Measurements from ENCODE around the gene ARSI.

The ARSI gene

DNA sequence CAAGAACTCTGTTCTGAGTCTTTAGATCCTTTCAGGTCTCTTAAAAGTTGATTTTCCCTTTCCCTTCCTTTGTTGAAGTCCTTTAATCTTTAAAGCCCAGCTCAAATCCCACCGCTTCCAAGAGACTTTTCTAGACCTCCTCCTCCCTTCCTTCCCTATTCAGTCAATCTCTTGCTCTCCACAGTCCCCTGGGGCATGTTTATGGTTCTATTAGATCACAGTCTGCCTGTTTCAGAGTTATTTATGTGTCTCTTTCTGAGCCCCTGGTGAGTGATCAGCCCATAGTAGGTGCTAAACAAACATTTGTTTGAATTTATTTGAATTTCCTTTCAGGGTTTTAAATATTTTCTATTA is 7.2 kb upstream of the ARSI start:
- no peak overlapping the region for H3K9ac ChIP-seq (ENCODE audit: low read depth in 1 of 2, low read length in 2 of 2)

DNA sequence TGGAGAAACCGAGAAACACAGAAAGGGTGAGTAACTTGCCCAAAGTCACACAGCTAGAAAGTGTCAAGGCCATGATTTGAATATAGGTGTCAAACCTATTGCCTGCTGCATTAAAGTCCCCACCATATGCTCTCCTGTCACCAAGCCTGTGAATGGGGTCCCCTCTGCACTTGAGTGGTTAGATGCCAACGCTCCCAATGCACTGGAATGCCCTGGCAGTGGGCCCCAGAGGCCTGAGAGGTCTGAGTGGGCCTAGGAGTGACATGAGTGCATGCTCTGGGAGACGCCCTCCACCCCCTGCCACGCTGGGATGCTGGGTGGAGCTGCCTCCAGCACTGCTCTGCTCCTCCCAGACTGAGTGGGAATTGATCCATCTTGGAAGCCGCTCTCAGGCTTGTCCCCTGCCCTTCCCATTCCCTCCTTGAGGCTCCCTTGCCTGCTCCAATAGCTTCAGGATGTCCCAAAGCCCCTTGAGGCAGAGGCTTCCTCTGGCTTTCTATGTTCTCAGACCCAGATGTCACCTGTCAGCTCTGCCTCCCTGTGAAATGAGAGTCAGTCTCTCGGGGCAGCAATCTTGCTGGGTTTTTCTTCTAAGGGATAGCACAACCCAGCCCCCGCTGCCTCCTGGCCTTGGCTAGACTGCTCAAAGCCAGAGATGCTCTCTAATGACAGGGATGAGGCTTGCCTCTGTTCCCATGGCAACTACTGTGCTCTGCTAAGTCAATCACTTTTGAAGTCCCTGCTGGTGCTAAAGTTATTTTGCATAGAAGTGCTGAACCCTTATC is 6.6 kb upstream of the ARSI start:
- no peak overlapping the region for H3K9ac ChIP-seq (ENCODE audit: low read depth in 1 of 2, low read length in 2 of 2)
- H3K4me1 ChIP-seq (ENCODE audit: control insufficient read depth in 1 of 2, insufficient read depth in 2 of 2, low read length in 2 of 2): peaks cover 0 to 3% of the 10 kb centered on the region in 2 donors
- H3K36me3 ChIP-seq (ENCODE audit: control insufficient read depth in 1 of 2, insufficient read depth in 2 of 2, low read length in 2 of 2): no peaks in the 10 kb centered on the region
- H3K27ac ChIP-seq (ENCODE audit: low read depth, low read length): no peak overlapping the region
- no peak overlapping the region for H3K4me3 ChIP-seq (ENCODE audit: low read depth in 1 of 2, low read length in 2 of 2)
- no peaks in the 10 kb centered on the region for H3K9me3 ChIP-seq (ENCODE audit: control insufficient read depth in 1 of 2, low read length in 2 of 2)
- no peaks in the 10 kb centered on the region for H3K27me3 ChIP-seq (ENCODE audit: control insufficient read depth in 1 of 2, insufficient read depth in 2 of 2, low read length in 2 of 2)

More for the DNA sequence above, 7.2 kb upstream of the ARSI start:
- H3K27me3 ChIP-seq (ENCODE audit: control insufficient read depth in 1 of 2, insufficient read depth in 2 of 2, low read length in 2 of 2): no peaks in the 10 kb centered on the region
- no peaks in the 10 kb centered on the region for H3K36me3 ChIP-seq (ENCODE audit: control insufficient read depth in 1 of 2, insufficient read depth in 2 of 2, low read length in 2 of 2)
- no peak overlapping the region for H3K4me3 ChIP-seq (ENCODE audit: low read depth in 1 of 2, low read length in 2 of 2)
- no peaks in the 10 kb centered on the region for H3K9me3 ChIP-seq (ENCODE audit: control insufficient read depth in 1 of 2, low read length in 2 of 2)
- no peak overlapping the region for H3K27ac ChIP-seq (ENCODE audit: low read depth, low read length)
- H3K4me1 ChIP-seq (ENCODE audit: control insufficient read depth in 1 of 2, insufficient read depth in 2 of 2, low read length in 2 of 2): peaks cover 0 to 3% of the 10 kb centered on the region in 2 donors

DNA sequence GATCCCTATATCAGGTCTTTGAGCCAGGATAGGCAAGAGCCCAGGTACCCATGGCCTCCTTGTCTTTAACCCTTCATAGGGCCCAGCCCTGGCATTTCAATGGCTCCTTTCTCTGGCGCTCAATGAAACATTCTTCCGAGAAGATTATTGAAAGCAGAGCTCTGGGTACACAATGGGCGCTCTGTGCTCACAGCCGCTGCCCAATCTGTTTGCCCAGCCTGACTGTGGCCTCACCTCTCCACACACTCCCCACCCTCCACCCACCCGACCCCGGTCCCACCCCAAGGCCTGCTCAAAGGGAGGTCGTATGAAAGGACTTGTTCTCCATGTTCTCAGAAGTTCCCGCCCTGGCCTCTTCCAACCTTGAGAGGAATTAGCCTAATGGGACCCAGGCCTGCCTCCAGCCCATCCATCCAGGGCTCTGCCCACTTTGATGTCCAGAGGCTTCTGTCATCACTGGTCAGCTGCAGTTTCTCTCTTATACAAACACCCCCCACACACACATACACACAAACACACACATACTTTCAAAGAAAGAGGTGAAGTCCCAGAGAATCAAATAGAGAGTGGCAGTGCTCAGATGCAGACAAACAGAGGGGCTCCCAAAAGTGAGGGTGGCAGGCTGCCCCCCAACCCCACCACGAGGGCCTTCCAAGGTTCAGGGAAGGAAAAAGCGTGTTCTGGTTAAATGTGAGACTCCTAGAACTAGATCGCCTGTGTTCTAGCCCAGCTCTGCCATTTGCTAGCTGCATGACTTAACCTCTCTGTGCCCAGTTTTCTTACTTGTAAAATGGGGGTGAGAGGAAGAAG is 5.1 kb upstream of the ARSI start:
- Histone ChIP-seq H3K9ac (ENCODE audit: low read depth in 1 of 2, low read length in 2 of 2) (no peak overlapping the region), H3K9me3 (ENCODE audit: control insufficient read depth in 1 of 2, low read length in 2 of 2) (no peaks in the 10 kb centered on the region), H3K27ac (ENCODE audit: low read depth, low read length) (no peak overlapping the region), H3K4me1 (ENCODE audit: control insufficient read depth in 1 of 2, insufficient read depth in 2 of 2, low read length in 2 of 2) (peaks cover 3% of the 10 kb centered on the region in 2 donors), H3K4me3 (ENCODE audit: low read depth in 1 of 2, low read length in 2 of 2) (no peak overlapping the region), H3K27me3 (ENCODE audit: control insufficient read depth in 1 of 2, insufficient read depth in 2 of 2, low read length in 2 of 2) (peaks cover 7 to 11% of the 10 kb centered on the region in 2 donors), H3K36me3 (ENCODE audit: control insufficient read depth in 1 of 2, insufficient read depth in 2 of 2, low read length in 2 of 2) (no peaks in the 10 kb centered on the region)

DNA sequence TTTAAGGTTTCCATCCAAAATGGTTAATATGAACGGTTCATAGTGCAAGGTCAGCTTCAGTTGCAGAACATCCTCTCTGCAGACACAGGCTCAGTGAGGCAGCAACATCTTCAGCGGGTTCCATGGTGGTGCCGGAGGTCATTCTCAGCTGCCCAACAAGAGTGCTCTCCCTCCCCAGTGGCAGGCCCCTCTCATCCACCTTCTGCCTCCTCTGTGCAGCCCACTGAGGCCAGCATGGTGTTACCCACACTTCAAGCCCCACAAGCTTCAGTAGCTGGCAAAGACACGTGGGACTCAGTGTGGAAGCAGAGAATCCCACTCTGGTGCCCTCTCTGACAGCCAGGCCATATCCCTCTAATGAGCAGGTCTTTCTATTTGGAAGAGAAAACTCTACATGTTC is 4.1 kb upstream of the ARSI start:
- peaks cover 14 to 16% of the 10 kb centered on the region in 2 donors for H3K27me3 ChIP-seq (ENCODE audit: control insufficient read depth in 1 of 2, insufficient read depth in 2 of 2, low read length in 2 of 2)
- no peak overlapping the region for H3K27ac ChIP-seq (ENCODE audit: low read depth, low read length)
- H3K36me3 ChIP-seq (ENCODE audit: control insufficient read depth in 1 of 2, insufficient read depth in 2 of 2, low read length in 2 of 2): no peaks in the 10 kb centered on the region
- no peak overlapping the region for H3K4me3 ChIP-seq (ENCODE audit: low read depth in 1 of 2, low read length in 2 of 2)
- H3K9ac ChIP-seq (ENCODE audit: low read depth in 1 of 2, low read length in 2 of 2): no peak overlapping the region
- peaks cover 3 to 4% of the 10 kb centered on the region in 2 donors for H3K4me1 ChIP-seq (ENCODE audit: control insufficient read depth in 1 of 2, insufficient read depth in 2 of 2, low read length in 2 of 2)
- no peaks in the 10 kb centered on the region for H3K9me3 ChIP-seq (ENCODE audit: control insufficient read depth in 1 of 2, low read length in 2 of 2)

DNA sequence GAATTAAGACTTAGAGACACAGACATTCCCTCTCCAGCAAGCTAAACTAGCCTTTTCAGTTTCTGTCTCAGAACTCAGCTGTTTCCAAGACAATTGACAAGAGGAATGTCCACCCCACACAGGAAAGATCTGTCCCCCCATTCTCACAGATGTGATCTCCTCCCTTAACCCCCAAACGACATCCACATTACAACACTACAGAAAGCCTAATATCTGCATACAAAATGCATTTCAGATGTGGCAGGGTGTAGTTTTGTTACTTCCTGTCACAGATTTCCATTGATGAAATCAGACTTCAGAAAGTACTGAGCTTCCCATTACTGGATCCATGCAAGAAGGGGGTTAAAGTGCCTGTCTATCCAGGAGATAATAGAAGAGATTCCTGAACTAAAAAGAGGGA is 2.9 kb upstream of the ARSI start:
- Histone ChIP-seq H3K27me3 (ENCODE audit: control insufficient read depth in 1 of 2, insufficient read depth in 2 of 2, low read length in 2 of 2) (peaks cover 20 to 28% of the 10 kb centered on the region in 2 donors), H3K4me3 (ENCODE audit: low read depth in 1 of 2, low read length in 2 of 2) (no peak overlapping the region), H3K36me3 (ENCODE audit: control insufficient read depth in 1 of 2, insufficient read depth in 2 of 2, low read length in 2 of 2) (no peaks in the 10 kb centered on the region), H3K4me1 (ENCODE audit: control insufficient read depth in 1 of 2, insufficient read depth in 2 of 2, low read length in 2 of 2) (peaks cover 3 to 4% of the 10 kb centered on the region in 2 donors), H3K9me3 (ENCODE audit: control insufficient read depth in 1 of 2, low read length in 2 of 2) (no peaks in the 10 kb centered on the region), H3K9ac (ENCODE audit: low read depth in 1 of 2, low read length in 2 of 2) (no peak overlapping the region), H3K27ac (ENCODE audit: low read depth, low read length) (no peak overlapping the region)

DNA sequence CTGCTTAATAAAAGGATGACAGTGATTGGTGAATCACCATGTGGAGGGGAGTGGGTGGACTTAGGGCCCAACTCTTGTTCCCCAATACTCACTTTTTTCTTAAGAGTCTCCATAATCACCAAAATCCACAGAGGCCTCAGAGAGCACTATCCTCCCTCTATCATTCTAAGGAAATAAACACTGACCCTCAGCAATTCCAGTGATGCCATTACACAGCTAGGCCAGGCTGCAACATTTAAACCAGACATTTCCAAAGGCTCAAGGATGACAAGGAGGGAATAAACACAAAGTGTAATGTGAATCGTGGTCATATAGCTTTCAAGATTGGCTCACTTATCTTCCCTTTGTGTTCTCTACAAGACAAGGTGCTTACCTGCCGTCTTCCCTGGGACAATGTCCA is 2.4 kb upstream of the ARSI start:
- peaks cover 3 to 4% of the 10 kb centered on the region in 2 donors for H3K4me1 ChIP-seq (ENCODE audit: control insufficient read depth in 1 of 2, insufficient read depth in 2 of 2, low read length in 2 of 2)
- H3K27ac ChIP-seq (ENCODE audit: low read depth, low read length): no peak overlapping the region
- H3K9ac ChIP-seq (ENCODE audit: low read depth in 1 of 2, low read length in 2 of 2): no peak overlapping the region

DNA sequence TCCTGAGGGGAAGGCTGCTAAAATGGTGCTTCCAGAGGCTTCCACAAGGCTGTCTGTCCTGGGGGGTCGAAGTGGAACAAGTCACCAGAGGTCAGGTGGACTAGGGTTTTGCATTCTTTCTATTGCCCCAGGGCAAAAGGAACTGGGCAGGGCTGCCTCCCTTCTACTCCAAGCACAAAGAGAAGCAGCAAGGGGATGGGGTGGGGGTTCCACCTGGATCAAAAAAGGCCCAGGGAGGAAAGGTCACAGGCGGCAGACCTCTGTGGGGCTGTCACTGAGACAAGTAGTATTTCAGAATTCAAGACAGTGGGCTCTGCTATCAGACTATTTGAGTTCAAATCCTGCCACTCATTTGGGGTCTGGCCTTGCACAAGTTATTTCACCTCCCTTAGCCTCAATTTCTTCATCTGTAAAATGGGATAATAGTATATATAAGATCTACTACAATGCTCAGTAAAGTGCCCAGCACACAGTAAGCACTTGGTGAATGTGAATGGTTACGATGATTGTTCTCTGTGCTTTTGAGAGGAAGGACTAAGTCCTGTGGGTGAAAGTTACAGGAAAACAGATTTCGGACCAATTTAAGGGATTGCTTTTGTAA is 1.9 kb upstream of the ARSI start:
- Histone ChIP-seq H3K9ac (ENCODE audit: low read depth in 1 of 2, low read length in 2 of 2) (no peak overlapping the region), H3K9me3 (ENCODE audit: control insufficient read depth in 1 of 2, low read length in 2 of 2) (no peaks in the 10 kb centered on the region), H3K4me1 (ENCODE audit: control insufficient read depth in 1 of 2, insufficient read depth in 2 of 2, low read length in 2 of 2) (peaks cover 3 to 4% of the 10 kb centered on the region in 2 donors), H3K36me3 (ENCODE audit: control insufficient read depth in 1 of 2, insufficient read depth in 2 of 2, low read length in 2 of 2) (no peaks in the 10 kb centered on the region), H3K27ac (ENCODE audit: low read depth, low read length) (no peak overlapping the region), H3K4me3 (ENCODE audit: low read depth in 1 of 2, low read length in 2 of 2) (no peak overlapping the region), H3K27me3 (ENCODE audit: control insufficient read depth in 1 of 2, insufficient read depth in 2 of 2, low read length in 2 of 2) (peaks cover 20 to 30% of the 10 kb centered on the region in 2 donors)

More for the DNA sequence above, 2.4 kb upstream of the ARSI start:
- Histone ChIP-seq H3K9me3 (ENCODE audit: control insufficient read depth in 1 of 2, low read length in 2 of 2) (no peaks in the 10 kb centered on the region), H3K4me3 (ENCODE audit: low read depth in 1 of 2, low read length in 2 of 2) (no peak overlapping the region), H3K27me3 (ENCODE audit: control insufficient read depth in 1 of 2, insufficient read depth in 2 of 2, low read length in 2 of 2) (peaks cover 20 to 30% of the 10 kb centered on the region in 2 donors), H3K36me3 (ENCODE audit: control insufficient read depth in 1 of 2, insufficient read depth in 2 of 2, low read length in 2 of 2) (no peaks in the 10 kb centered on the region)

DNA sequence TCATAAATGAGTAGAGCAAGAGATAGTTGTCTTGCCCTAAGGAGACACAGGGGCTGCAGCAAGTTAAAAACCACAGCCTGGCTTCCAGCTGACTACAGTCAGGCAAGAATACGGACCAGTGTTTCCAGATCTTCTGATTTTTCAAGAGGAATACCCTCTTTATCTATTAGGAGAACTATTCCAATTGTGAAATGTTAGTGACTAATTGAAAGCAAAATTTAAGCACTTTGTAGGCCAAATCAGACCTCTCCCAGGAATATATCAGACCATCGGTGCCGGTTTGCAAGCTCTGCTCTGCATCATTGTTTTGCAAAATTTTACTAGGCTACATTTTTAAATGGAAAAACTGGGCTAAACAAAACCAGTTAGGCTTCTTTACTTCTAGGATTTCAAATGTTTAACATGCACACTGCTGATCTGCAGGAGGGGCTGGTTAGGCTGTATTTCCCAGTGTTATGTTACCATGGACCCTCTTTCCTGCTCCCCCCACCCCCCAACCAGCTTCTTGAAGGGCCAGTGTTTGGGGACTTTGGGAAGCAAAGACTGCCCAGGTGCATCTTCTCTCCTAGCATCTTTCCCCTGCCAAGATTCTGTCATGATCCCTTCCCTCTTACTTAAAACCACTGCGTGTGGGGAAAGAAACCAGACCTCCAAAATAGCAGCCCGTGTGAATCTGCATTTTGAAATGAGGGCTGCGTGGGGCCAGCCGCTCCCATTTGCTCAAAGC is 1.1 kb upstream of the ARSI start:
- H3K4me1 ChIP-seq (ENCODE audit: control insufficient read depth in 1 of 2, insufficient read depth in 2 of 2, low read length in 2 of 2): peaks cover 3 to 4% of the 10 kb centered on the region in 2 donors
- H3K9ac ChIP-seq (ENCODE audit: low read depth in 1 of 2, low read length in 2 of 2): no peak overlapping the region
- no peak overlapping the region for H3K4me3 ChIP-seq (ENCODE audit: low read depth in 1 of 2, low read length in 2 of 2)
- no peak overlapping the region for H3K27ac ChIP-seq (ENCODE audit: low read depth, low read length)
- H3K27me3 ChIP-seq (ENCODE audit: control insufficient read depth in 1 of 2, insufficient read depth in 2 of 2, low read length in 2 of 2): peaks cover 20 to 30% of the 10 kb centered on the region in 2 donors
- no peaks in the 10 kb centered on the region for H3K36me3 ChIP-seq (ENCODE audit: control insufficient read depth in 1 of 2, insufficient read depth in 2 of 2, low read length in 2 of 2)
- no peaks in the 10 kb centered on the region for H3K9me3 ChIP-seq (ENCODE audit: control insufficient read depth in 1 of 2, low read length in 2 of 2)

DNA sequence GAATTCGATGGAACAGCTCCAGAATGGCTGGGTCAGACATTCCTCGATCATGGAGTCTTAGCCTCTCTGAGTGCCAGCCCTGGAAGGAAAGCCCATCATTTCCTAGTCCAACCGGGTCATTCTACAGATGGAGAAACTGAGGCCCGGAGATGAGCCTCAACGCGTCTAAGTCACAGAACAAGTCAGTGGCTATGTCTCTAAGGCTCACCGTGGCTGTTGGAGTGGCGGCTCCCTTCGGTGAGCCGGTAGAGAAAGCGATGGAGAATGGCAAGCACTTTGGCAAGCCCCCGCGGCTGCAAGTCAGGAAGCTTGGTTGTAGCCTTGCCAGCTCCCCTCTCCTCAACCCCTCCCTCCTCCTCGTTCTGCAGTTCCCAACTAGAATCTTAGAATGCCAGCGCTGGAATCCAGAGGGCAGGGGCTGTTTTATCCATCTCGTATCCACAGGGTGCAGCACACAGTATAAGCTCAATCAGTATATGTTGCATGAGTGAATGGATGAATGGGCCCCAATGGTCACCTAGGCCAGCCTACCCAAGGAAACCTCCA is 438 bp upstream of the ARSI start:
- Histone ChIP-seq H3K9ac (ENCODE audit: low read depth in 1 of 2, low read length in 2 of 2) (no peak overlapping the region), H3K4me3 (ENCODE audit: low read depth in 1 of 2, low read length in 2 of 2) (peak overlapping the region; percentile 27 to 36), H3K27me3 (ENCODE audit: control insufficient read depth in 1 of 2, insufficient read depth in 2 of 2, low read length in 2 of 2) (peaks cover 20 to 30% of the 10 kb centered on the region in 2 donors), H3K9me3 (ENCODE audit: control insufficient read depth in 1 of 2, low read length in 2 of 2) (no peaks in the 10 kb centered on the region), H3K4me1 (ENCODE audit: control insufficient read depth in 1 of 2, insufficient read depth in 2 of 2, low read length in 2 of 2) (peaks cover 3 to 4% of the 10 kb centered on the region in 2 donors), H3K36me3 (ENCODE audit: control insufficient read depth in 1 of 2, insufficient read depth in 2 of 2, low read length in 2 of 2) (no peaks in the 10 kb centered on the region), H3K27ac (ENCODE audit: low read depth, low read length) (no peak overlapping the region)

Measured in duodenal mucosa (tissue), 2 donors.